ENCODE results near the gene JMJD7. TPM values are rescaled to one million over a fixed set of nuclear protein-coding genes. Genes with fewer than 3 reads are reported as not detected.

The JMJD7 gene
- total and polyA plus RNA-seq, 12 donors, result 4.0 to 20.6 (median 12.7) TPM

- 88 to 96% (median 93%) methylated on average over 5 to 10 of the region's 10 CpGs for whole genome bisulfite sequencing, 4 donors
- no peak for TF ChIP-seq POLR2A (IDR thresholded peaks at IDR 0.05)
- H3K4me3 ChIP-seq, result no peak overlapping the region
- H3K27me3 ChIP-seq, result no peaks in the 10 kb centered on the region
- peaks cover 5 to 13% of the 10 kb centered on the region in 2 donors for H3K4me1 ChIP-seq (replicated peaks in 1 of 2)
- H3K9me3 ChIP-seq (replicated peaks in 1 of 3), result no peaks in the 10 kb centered on the region
- no peak overlapping the region for H3K27ac ChIP-seq
- no peak for DNase-seq
- intact Hi-C loops (cut with DNase I), result loop anchor here in 1 of 2 donors (5.0 kb wide), 1 partner anchor 60 kb away; the partner anchor contains the start of gene SPTBN5
- H3K36me3 ChIP-seq (replicated peaks in 1 of 2), result no peaks in the 10 kb centered on the region
Measured at GRCh38 chr15:41832208-41832607, 4.3 kb downstream of the JMJD7 start.

GRCh38 chr15:41832875-41833274 is 5.0 kb downstream of the JMJD7 start:
- TF ChIP-seq POLR2A (IDR thresholded peaks at IDR 0.05) (no peak), CTCF (IDR thresholded peaks at IDR 0.05) (no peak)
- intact Hi-C loops (cut with DNase I), result loop anchor here in 1 of 2 donors (5.0 kb wide), 1 partner anchor 59 kb away; the partner anchor contains the start of gene SPTBN5
- Histone ChIP-seq H3K4me1 (replicated peaks in 1 of 2) (peaks cover 0 to 8% of the 10 kb centered on the region in 2 donors), H3K36me3 (replicated peaks in 1 of 2) (no peaks in the 10 kb centered on the region), H3K27ac (no peak overlapping the region), H3K4me3 (no peak overlapping the region), H3K27me3 (no peaks in the 10 kb centered on the region), H3K9me3 (replicated peaks in 1 of 3) (no peaks in the 10 kb centered on the region)
- no peak for DNase-seq
- 82 to 90% (median 87%) methylated on average over 3 of the region's 3 CpGs for WGBS, 4 donors

- no peak overlapping the region for H3K27ac ChIP-seq
- WGBS, 4 donors, result 88 to 95% (median 93%) methylated on average over 2 to 3 of the region's 3 CpGs
- no peaks in the 10 kb centered on the region for H3K36me3 ChIP-seq (replicated peaks in 1 of 2)
- intact Hi-C loops (cut with DNase I), result loop anchor here in 1 of 2 donors (5.0 kb wide), 1 partner anchor 58 kb away; the partner anchor contains the start of gene SPTBN5
- no peak overlapping the region for H3K4me3 ChIP-seq
- TF ChIP-seq CTCF (IDR thresholded peaks at IDR 0.05), result no peak
- TF ChIP-seq POLR2A (IDR thresholded peaks at IDR 0.05), result no peak
- no peaks in the 10 kb centered on the region for H3K9me3 ChIP-seq (replicated peaks in 1 of 3)
- peaks cover 0 to 2% of the 10 kb centered on the region in 2 donors for H3K4me1 ChIP-seq (replicated peaks in 1 of 2)
- no peak for DNase-seq
- no peaks in the 10 kb centered on the region for H3K27me3 ChIP-seq
Measured at GRCh38 chr15:41834096-41834495, 6.2 kb downstream of the JMJD7 start.

- Histone ChIP-seq H3K9me3 (replicated peaks in 1 of 3) (no peaks in the 10 kb centered on the region), H3K4me1 (replicated peaks in 1 of 2) (no peaks in the 10 kb centered on the region), H3K4me3 (no peak overlapping the region), H3K27ac (no peak overlapping the region), H3K27me3 (no peaks in the 10 kb centered on the region), H3K36me3 (replicated peaks in 1 of 2) (no peaks in the 10 kb centered on the region)
- WGBS, 4 donors, result 71 to 86% (median 81%) methylated on average over 5 to 6 of the region's 6 CpGs
- intact Hi-C loops (cut with DNase I), result no loop called here
- no peak for DNase-seq
- TF ChIP-seq CTCF (IDR thresholded peaks at IDR 0.05), result no peak
- TF ChIP-seq POLR2A (IDR thresholded peaks at IDR 0.05), result no peak
Measured at GRCh38 chr15:41836073-41836472, 8.2 kb downstream of the JMJD7 start.
